GM12872 (cell line): Measurements from ENCODE around the gene PRM1.
A peak's percentile ranks its signal among the peaks of the same experiment; 100 is the strongest.

ENCODE experiments used
- TF ChIP-seq, protein P1 (sequence below): IDR thresholded peaks from 3 replicates; pipeline ENCODE4 v1.5.1; 2011; ENCODE audit warnings: low read depth, mild to moderate bottlenecking, low read length, moderate library complexity; ENCODE audit not compliant: insufficient read depth

PRM1 gene

DNA sequence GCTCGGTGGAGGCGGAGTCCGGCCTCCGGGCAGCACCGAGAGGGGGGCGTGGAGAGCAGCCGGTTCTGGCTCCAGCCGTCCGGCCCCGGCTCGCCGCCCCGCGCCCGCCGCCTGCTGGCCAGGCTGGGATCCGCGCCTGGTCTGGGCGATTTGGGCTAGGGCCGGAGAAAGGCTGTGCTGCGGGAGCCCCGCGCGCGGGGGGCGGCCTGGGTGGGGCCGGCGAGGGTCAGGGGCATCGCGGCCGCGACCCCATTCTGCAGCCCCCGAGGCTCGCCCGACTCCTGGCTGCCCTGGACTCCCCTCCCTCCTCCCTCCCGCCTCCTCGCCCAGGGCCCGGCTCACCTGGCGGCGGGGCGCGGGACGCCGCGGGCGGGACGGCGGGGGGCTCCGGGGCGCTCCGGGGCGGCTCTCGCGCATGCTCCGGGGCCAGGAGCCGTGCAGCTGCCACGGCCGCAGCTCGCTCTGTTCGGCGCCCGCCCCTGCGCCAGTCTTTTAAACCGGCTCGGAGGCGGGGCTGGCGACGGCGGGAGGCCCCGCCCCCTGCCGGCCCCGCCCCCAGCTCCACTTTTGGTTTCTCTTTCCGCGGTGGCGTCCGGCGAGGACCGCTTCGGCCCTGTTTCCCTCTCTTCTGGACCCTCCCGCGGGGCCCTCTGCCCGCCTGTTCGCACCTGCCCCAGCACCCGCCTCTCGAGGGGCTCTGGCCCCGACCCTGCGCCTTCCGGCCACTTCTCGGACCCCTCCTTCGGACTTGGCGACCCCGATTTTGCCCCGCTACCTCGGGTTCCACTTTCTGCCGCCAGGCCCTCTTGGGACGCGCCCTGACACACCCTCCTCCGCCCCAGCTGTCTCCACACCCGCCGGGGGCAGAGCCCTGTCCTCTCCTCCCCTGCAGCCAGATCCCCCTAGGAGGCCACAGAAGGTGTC is 25.1 kb downstream of the PRM1 start, which contains the start of gene SOCS1:
TSS of gene SOCS1 (minus strand) at position 468 of the 924 bp plus-strand sequence. CDS start 726 bp downstream, outside the sequence.
- TF ChIP-seq, protein P1, sequence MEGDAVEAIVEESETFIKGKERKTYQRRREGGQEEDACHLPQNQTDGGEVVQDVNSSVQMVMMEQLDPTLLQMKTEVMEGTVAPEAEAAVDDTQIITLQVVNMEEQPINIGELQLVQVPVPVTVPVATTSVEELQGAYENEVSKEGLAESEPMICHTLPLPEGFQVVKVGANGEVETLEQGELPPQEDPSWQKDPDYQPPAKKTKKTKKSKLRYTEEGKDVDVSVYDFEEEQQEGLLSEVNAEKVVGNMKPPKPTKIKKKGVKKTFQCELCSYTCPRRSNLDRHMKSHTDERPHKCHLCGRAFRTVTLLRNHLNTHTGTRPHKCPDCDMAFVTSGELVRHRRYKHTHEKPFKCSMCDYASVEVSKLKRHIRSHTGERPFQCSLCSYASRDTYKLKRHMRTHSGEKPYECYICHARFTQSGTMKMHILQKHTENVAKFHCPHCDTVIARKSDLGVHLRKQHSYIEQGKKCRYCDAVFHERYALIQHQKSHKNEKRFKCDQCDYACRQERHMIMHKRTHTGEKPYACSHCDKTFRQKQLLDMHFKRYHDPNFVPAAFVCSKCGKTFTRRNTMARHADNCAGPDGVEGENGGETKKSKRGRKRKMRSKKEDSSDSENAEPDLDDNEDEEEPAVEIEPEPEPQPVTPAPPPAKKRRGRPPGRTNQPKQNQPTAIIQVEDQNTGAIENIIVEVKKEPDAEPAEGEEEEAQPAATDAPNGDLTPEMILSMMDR, result peak; percentile 69

DNA sequence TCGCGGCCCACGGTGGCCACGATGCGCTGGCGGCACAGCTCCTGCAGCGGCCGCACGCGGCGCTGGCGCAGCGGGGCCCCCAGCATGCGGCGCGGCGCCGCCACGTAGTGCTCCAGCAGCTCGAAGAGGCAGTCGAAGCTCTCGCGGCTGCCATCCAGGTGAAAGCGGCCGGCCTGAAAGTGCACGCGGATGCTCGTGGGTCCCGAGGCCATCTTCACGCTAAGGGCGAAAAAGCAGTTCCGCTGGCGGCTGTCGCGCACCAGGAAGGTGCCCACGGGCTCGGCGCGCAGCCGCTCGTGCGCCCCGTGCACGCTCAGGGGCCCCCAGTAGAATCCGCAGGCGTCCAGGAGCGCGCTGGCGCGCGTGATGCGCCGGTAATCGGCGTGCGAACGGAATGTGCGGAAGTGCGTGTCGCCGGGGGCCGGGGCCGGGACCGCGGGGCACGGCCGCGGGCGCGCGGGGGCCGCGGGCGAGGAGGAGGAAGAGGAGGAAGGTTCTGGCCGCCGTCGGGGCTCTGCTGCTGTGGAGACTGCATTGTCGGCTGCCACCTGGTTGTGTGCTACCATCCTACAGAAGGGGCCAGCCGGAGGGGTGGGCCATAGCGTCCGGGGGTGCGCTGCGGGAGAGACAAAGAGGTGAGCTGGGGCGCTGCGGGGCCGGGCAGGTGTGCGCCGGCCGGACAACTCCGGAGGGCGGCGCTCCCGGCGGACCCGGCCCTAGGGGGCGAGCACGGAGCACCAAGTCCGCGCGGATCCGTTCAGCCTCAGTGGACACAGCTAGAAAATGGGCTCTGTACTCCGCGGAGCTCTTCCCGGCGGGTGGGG is 26.0 kb downstream of the PRM1 start:
- TF ChIP-seq, protein P1, result peak; percentile 43

DNA sequence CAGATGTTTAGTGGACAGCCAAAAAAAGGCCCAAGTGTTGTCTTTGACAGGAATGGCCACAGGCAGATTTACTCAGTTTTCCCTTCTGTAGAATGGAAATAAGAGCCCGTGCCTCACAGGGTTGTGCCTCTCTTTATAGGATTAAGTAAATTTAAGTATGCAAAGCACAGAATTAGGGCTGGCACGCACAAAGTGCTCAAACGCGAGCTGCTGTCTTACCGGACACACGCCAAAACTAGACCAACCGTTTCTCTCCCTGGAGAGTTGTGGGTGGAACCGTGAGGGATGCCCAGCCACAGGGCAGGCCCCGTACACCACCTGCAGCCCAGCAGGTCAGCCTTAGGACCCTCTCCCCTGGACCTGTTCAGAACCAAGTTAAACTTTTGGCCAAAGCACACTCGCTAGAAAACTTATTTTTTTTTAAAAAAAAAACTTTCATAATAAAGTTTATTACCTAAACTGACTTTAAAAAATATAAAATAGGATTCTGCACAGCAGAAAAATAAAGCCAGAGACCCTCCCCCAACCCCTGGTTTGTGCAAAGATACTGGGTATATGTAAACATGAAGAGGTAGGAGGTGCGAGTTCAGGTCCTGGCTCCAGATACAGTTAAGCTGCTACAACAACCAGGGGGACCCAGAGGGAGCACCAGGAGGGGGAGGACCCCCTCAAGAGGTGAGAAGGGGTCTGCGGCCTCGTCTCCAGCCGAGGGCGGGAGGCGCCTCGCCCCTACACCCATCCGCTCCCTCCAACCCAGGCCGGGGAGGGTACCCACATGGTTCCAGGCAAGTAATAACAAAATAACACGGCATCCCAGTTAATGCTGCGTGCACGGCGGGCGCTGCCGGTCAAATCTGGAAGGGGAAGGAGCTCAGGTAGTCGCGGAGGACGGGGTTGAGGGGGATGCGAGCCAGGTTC is 26.9 kb downstream of the PRM1 start:
- TF ChIP-seq, protein P1, result no peak

DNA sequence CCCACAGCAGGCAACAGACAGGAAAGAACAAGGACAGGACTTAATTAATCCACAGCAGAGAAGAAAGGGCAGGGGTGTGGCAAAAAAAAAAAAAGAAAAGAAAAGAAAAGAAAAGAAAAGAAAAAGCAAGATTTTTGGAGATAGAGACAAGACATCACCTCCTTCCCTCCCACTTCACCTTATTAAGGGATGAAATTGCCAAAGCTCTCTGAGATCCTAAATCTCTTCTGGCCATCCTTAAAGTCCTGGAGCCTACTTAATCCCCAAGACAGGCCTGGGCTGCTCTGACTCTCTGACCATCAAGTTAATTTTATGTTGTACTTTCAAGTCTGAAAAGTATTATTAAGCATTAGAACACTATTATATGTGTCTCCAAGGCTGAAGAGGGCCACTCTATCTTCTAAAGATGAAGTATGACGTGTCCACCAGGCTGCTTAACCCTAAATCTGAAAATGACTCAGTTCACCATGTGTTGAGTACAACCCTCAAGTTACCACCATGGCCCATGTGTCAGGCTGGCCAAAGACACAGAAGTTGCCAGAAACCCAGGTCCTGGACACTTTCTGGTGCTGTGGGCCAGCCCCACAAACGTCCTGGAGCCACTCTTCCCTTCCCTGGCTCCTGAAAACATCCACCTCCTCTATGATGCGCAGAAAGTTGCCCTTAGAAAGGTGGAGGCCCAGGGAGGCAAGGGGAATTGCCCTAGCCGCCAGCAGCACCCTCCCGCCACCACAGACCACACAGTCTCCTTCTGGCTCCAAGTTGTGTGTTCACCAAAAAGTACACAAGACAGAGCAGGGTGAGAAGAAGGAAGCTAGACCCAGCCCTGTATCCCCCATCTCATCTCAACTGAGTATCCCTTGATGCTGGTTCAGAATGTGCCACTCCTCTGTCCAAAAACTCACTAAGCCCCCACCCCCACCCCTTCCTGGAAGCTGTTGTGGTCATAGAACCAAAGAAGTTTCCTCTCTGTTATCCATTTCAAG is 27.8 kb downstream of the PRM1 start:
- TF ChIP-seq, protein P1, result no peak

DNA sequence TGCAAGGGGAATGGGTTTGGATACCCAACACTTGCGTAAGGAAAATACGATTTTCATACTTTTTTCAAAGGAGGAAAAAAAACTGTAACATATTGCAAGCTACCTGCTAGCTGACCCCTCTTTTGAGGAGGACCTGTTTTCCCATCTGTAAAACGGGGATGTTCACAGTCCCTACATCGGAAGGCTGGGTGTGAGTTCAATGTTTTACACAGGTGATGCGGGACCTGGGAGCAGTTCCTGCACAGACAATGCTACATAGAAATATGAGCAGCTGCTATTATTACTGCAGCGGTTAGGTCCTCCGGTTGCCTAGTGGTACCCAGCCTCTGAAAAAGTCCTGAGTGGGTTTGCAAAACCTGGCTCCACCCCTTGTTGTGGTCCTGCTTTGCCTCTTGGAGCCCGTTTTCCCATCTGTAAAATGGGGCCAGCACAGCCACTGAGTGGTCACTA is 28.6 kb downstream of the PRM1 start:
- TF ChIP-seq, protein P1, result no peak
